H1 (cell line): ENCODE data around the gene INTS6. TPM values are rescaled to one million over a fixed set of nuclear protein-coding genes. Genes with fewer than 3 reads are reported as not detected.

Experiments used
- CTCF ChIA-PET: fragments of 300-600 bp; sonication (Branson Sonifier 250); formaldehyde crosslinking; loops from one replicate; lab custom pipeline; 2021; ENCODE audit not compliant: partially characterized antibody; lab: Charles Lee
- POLR2A ChIA-PET: fragments of 300-600 bp; sonication (Branson Sonifier 250); formaldehyde crosslinking; loops from one replicate; lab custom pipeline; 2021; ENCODE audit warnings: inconsistent platforms; ENCODE audit not compliant: partially characterized antibody; lab: Charles Lee
- DNase-seq, 2 experiments: peaks; one replicate each; pipeline versions ENCODE4 v3.0.0 to v3.0.0-alpha.2; 2010 to 2022; ENCODE audit warnings: low spot score in 2 of 2, low read depth in 1 of 2, mixed read lengths in 1 of 2
- FAIRE-seq: peaks from 2 replicates; lab custom pipeline; 2011; peaks lifted over from hg19 to GRCh38; lab: Jason Lieb, UNC
- H2AFZ ChIP-seq: 2 replicates; pipeline ENCODE4 v1.8.1; 2012; ENCODE audit warnings: low read length, inconsistent platforms
- H2AK5ac ChIP-seq: 2 replicates; pipeline ENCODE4 v1.6.1; 2013; ENCODE audit warnings: low read depth, low read length
- H2BK120ac ChIP-seq: replicated peaks from 2 replicates; pipeline ENCODE3; 2013; ENCODE audit warnings: low read depth, low read length, inconsistent platforms
- H2BK12ac ChIP-seq: 2 replicates; pipeline ENCODE4 v1.6.1; 2013; ENCODE audit warnings: low read depth, low read length
- H2BK15ac ChIP-seq: 2 replicates; pipeline ENCODE4 v1.6.1; 2013; ENCODE audit warnings: low read length
- H2BK20ac ChIP-seq: 2 replicates; pipeline ENCODE4 v1.6.1; 2013; ENCODE audit warnings: low read length
- H2BK5ac ChIP-seq: 2 replicates; pipeline ENCODE4 v1.6.1; 2013; ENCODE audit warnings: low read depth, low read length
- H3K14ac ChIP-seq: 2 replicates; pipeline ENCODE4 v1.6.1; 2013; ENCODE audit warnings: inconsistent platforms; ENCODE audit not compliant: insufficient read length
- H3K18ac ChIP-seq: 2 replicates; pipeline ENCODE4 v1.6.1; 2013; ENCODE audit warnings: low read length; ENCODE audit errors: extremely low read depth
- H3K23ac ChIP-seq: 2 replicates; pipeline ENCODE4 v1.6.1; 2013; ENCODE audit warnings: inconsistent platforms; ENCODE audit not compliant: insufficient read length
- H3K23me2 ChIP-seq: 2 replicates; pipeline ENCODE4 v1.6.1; 2013; ENCODE audit warnings: low read depth, low read length
- H3K27ac ChIP-seq: 2 replicates; pipeline ENCODE4 v1.6.1; 2011; ENCODE audit warnings: low read depth, low read length, inconsistent platforms
- H3K27me3 ChIP-seq, 4 experiments: replicated peaks in 1 of 4; 1 replicate in 1 of 4; 2 replicates in 3 of 4; pipeline versions ENCODE4 v1.6.1 to v1.8.1; 2011 to 2013; ENCODE audit warnings: low read length in 3 of 4, mild to moderate bottlenecking in 3 of 4, inconsistent platforms in 2 of 4, mixed read lengths in 2 of 4, moderate library complexity in 1 of 4; ENCODE audit not compliant: control insufficient read depth in 3 of 4, insufficient read depth in 3 of 4; ENCODE audit errors: extremely low read depth in 1 of 4
- H3K36me3 ChIP-seq, 4 experiments: 2 replicates each; pipeline versions ENCODE4 v1.6.1 to v1.8.1; 2011 to 2013; ENCODE audit warnings: mild to moderate bottlenecking in 4 of 4, low read length in 3 of 4, moderate library complexity in 2 of 4, control low read depth in 1 of 4, inconsistent platforms in 1 of 4; ENCODE audit not compliant: insufficient read depth in 4 of 4, control insufficient read depth in 2 of 4
- H3K4ac ChIP-seq: replicated peaks from 2 replicates; pipeline ENCODE3; 2013; ENCODE audit warnings: low read length, low read depth, mixed read lengths, inconsistent platforms; ENCODE audit not compliant: insufficient read length
- H3K4me1 ChIP-seq, 4 experiments: replicated peaks in 1 of 4; 1 replicate in 1 of 4; 2 replicates in 3 of 4; pipeline versions ENCODE4 v1.6.1 to v1.8.1; 2011 to 2013; ENCODE audit warnings: low read length in 3 of 4, inconsistent platforms in 2 of 4, mixed read lengths in 1 of 4; ENCODE audit not compliant: insufficient read depth in 4 of 4, control insufficient read depth in 3 of 4
- H3K4me2 ChIP-seq, 2 experiments: 2 replicates each; pipeline versions ENCODE4 v1.6.1 to v1.8.1; 2011 to 2013; ENCODE audit warnings: low read depth in 2 of 2, low read length in 2 of 2, control low read depth in 1 of 2, inconsistent platforms in 1 of 2, mild to moderate bottlenecking in 1 of 2; ENCODE audit not compliant: insufficient read depth in 1 of 2
- H3K4me3 ChIP-seq, 4 experiments: fragments of 200-600, 300-600 bp in 1 of 4; sonication (generic), shearing (Covaris generic), sonication (Bioruptor Twin) in 1 of 4; 2 replicates each; pipeline versions ENCODE4 v1.5.1 to v1.8.1; 2011 to 2016; ENCODE audit warnings: low read length in 4 of 4, low read depth in 3 of 4, control low read depth in 2 of 4, inconsistent platforms in 2 of 4, mild to moderate bottlenecking in 2 of 4, mixed read lengths in 1 of 4, moderate library complexity in 1 of 4; ENCODE audit not compliant: insufficient read depth in 2 of 4; ENCODE audit errors: extremely low read depth in 1 of 4
- H3K56ac ChIP-seq: replicated peaks from 2 replicates; pipeline ENCODE3; 2013; ENCODE audit warnings: low read depth, mild to moderate bottlenecking, mixed read lengths, low read length, inconsistent platforms; ENCODE audit not compliant: insufficient read length
- H3K79me1 ChIP-seq: 2 replicates; pipeline ENCODE4 v1.6.1; 2013; ENCODE audit warnings: low read depth, low read length, control low read depth
- H3K79me2 ChIP-seq, 2 experiments: 2 replicates each; pipeline versions ENCODE4 v1.6.1 to v1.8.1; 2012 to 2013; ENCODE audit warnings: low read length in 2 of 2, mild to moderate bottlenecking in 2 of 2, inconsistent platforms in 1 of 2; ENCODE audit not compliant: insufficient read depth in 2 of 2, control insufficient read depth in 1 of 2
- H3K9ac ChIP-seq, 4 experiments: replicated peaks in 1 of 4; 1 replicate in 1 of 4; 2 replicates in 3 of 4; pipeline versions ENCODE4 v1.6.1 to v1.8.1; 2011 to 2013; ENCODE audit warnings: low read depth in 3 of 4, low read length in 3 of 4, control low read depth in 2 of 4, mild to moderate bottlenecking in 2 of 4, moderate library complexity in 2 of 4, inconsistent platforms in 1 of 4; ENCODE audit errors: extremely low read depth in 1 of 4
- H3K9me3 ChIP-seq, 2 experiments: 2 replicates each; pipeline versions ENCODE4 v1.6.1 to v1.8.1; 2012 to 2013; ENCODE audit warnings: mild to moderate bottlenecking in 2 of 2, moderate library complexity in 2 of 2, control low read depth in 1 of 2, inconsistent platforms in 1 of 2, low read depth in 1 of 2, low read length in 1 of 2, mixed read lengths in 1 of 2; ENCODE audit not compliant: insufficient read depth in 2 of 2
- H4K20me1 ChIP-seq, 2 experiments: replicated peaks in 1 of 2; 2 replicates each; pipeline versions ENCODE3 to v1.8.1; 2011 to 2013; ENCODE audit warnings: inconsistent platforms in 2 of 2, low read length in 2 of 2, mild to moderate bottlenecking in 1 of 2; ENCODE audit not compliant: insufficient read depth in 2 of 2, control insufficient read depth in 1 of 2
- H4K5ac ChIP-seq: 2 replicates; pipeline ENCODE4 v1.6.1; 2013; ENCODE audit warnings: low read length, low read depth, mixed read lengths, inconsistent platforms; ENCODE audit not compliant: insufficient read length
- H4K8ac ChIP-seq: 2 replicates; pipeline ENCODE4 v1.8.0; 2013; ENCODE audit warnings: mild to moderate bottlenecking, moderate library complexity, low read length, inconsistent platforms; ENCODE audit not compliant: insufficient read depth; ENCODE audit errors: extremely low read depth
- H4K91ac ChIP-seq: replicated peaks from 2 replicates; pipeline ENCODE3; 2013; ENCODE audit warnings: low read length, mixed read lengths, inconsistent platforms; ENCODE audit not compliant: insufficient read length
- PHF8 ChIP-seq: fragments of 200-600 bp; sonication (generic); conservative IDR thresholded peaks from 2 replicates; pipeline ENCODE4 v1.7.1; 2012; ENCODE audit warnings: low read depth, mild to moderate bottlenecking, inconsistent platforms, low read length, moderate library complexity
- WGBS, 2 experiments: shearing (Covaris generic) in 1 of 2; methylation state at CpG; one replicate each; pipeline versions ENCODE4 v1.1.6 to v1.1.7; 2013 to 2015; ENCODE audit warnings: low lambda C conversion rate in 2 of 2, mixed read lengths in 2 of 2, inconsistent platforms in 1 of 2, low coverage in 1 of 2, missing lambda C conversion rate in 1 of 2; ENCODE audit not compliant: insufficient replicate concordance in 2 of 2, insufficient coverage in 1 of 2, insufficient read length in 1 of 2; ENCODE audit errors: extremely low coverage in 1 of 2, missing lambda C conversion rate in 1 of 2; 5-methylcytosine and 5-hydroxymethylcytosine counted together
- polyA plus RNA-seq, 7 experiments: library from polyadenylated mRNA; depleted of rRNA in 3 of 7; stranded (reverse) in 5 of 7; unstranded in 2 of 7; fragments of >200 nt in 5 of 7; fragments of 200-250 nt in 2 of 7; gene quantifications; 1 replicate in 5 of 7; 2 replicates in 1 of 7; 4 replicates in 1 of 7; pipeline versions ENCODE4 v1.2.1 to v1.2.3, GENCODE V29; 2011 to 2013; ENCODE audit warnings: missing spikeins in 2 of 7, mixed read lengths in 2 of 7
- total RNA-seq: library from RNA; stranded (reverse); fragmentation: NEBNext Ultra II Directional; extraction: Animal tissue kit (Norgen Biotek cat#: 25700); gene quantifications from 2 replicates; pipeline ENCODE4 v1.2.1, GENCODE V29; 2021

INTS6 gene
- total and polyA plus RNA-seq, 2 of the 8 experiments (the other 6 are each of a cell fraction or from before 2014, with no cell fraction given), result 12.6 to 42.8 TPM

- Histone ChIP-seq H3K4ac (no peak overlapping the region), H3K36me3 (no peaks in the 10 kb centered on the region), H3K27ac (no peak overlapping the region), H3K18ac (no peak overlapping the region), H3K79me1 (no peaks in the 10 kb centered on the region), H3K23me2 (no peaks in the 10 kb centered on the region), H2BK15ac (no peak overlapping the region), H3K23ac (no peak overlapping the region), H2BK20ac (no peak overlapping the region), H3K9ac (no peak overlapping the region), H3K4me1 (no peaks in the 10 kb centered on the region), H4K91ac (no peak overlapping the region), H3K4me2 (no peak overlapping the region), H3K56ac (no peak overlapping the region), H4K5ac (no peak overlapping the region), H3K79me2 (no peaks in the 10 kb centered on the region), H2AFZ (no peak overlapping the region), H3K27me3 (no peaks in the 10 kb centered on the region), H3K4me3 (no peak overlapping the region), H2BK5ac (no peak overlapping the region), H4K8ac (no peak overlapping the region), H3K9me3 (no peaks in the 10 kb centered on the region), H3K14ac (no peak overlapping the region)
- ChIA-PET POLR2A (interaction anchor here (1.4 kb wide), 1 partner anchor 35 kb away, joined by 4 read pairs; the partner anchor contains the start of gene INTS6), CTCF (interaction anchor here (1.0 kb wide), 1 partner anchor 32 kb away, joined by 5 read pairs; no protein-coding TSS in a partner anchor)
- DNase-seq (no peak), FAIRE-seq (no peak)
- WGBS, 2 experiments, result 93% methylated on average over 2 of the region's 2 CpGs; no CpG with 5 or more reads in 1 of the 2 experiments
- no peak for TF ChIP-seq PHF8
- TF ChIP-seq, all 59 proteins: peak for 0
- Histone ChIP-seq H2BK120ac (no peak overlapping the region), H4K20me1 (no peaks in the 10 kb centered on the region), H2AK5ac (no peak overlapping the region), H2BK12ac (no peak overlapping the region)
Measured at GRCh38 chr13:51488212-51488611, 35.4 kb upstream of the INTS6 start.
